ENCODE measurements around the gene GNAS.
"Not testable (repeated sequence)": the region's sequence is repeated elsewhere in the genome, so short reads cannot be mapped to it uniquely, and the experiment has no call there.

The GNAS gene

GRCh38 chr20:58852543-58853271 lies at the start of gene GNAS:
Gene GNAS (plus strand): TSS chr20:58852716.
- peak; percentile 69 for DNase-seq

- DNase-seq = no peak
Observed at GRCh38 chr20:58803533-58803932, 49.0 kb upstream of the GNAS start.

GRCh38 chr20:58807801-58808200 lies 44.7 kb upstream of the GNAS start:
- DNase-seq = no peak

GRCh38 chr20:58808271-58809046 lies 44.1 kb upstream of the GNAS start:
- no peak for DNase-seq

- peak; percentile 26 for DNase-seq
Observed at GRCh38 chr20:58810116-58810878, 42.2 kb upstream of the GNAS start.

- DNase-seq = no peak
Observed at GRCh38 chr20:58810879-58811250, 41.7 kb upstream of the GNAS start.

- DNase-seq = no peak
Observed at GRCh38 chr20:58811334-58811733, 41.2 kb upstream of the GNAS start.

- no peak for DNase-seq
Observed at GRCh38 chr20:58813369-58813768, 39.1 kb upstream of the GNAS start.

GRCh38 chr20:58815448-58815847 lies 37.1 kb upstream of the GNAS start:
- no peak for DNase-seq

- no peak for DNase-seq
Observed at GRCh38 chr20:58816051-58816450, 36.5 kb upstream of the GNAS start.

GRCh38 chr20:58816957-58817651 lies 35.4 kb upstream of the GNAS start:
- DNase-seq = no peak

GRCh38 chr20:58817748-58818147 lies 34.8 kb upstream of the GNAS start:
- DNase-seq = no peak

GRCh38 chr20:58818586-58819285 lies 33.8 kb upstream of the GNAS start:
- peak; percentile 80 for DNase-seq

- DNase-seq = no peak
Observed at GRCh38 chr20:58819921-58820320, 32.6 kb upstream of the GNAS start.

GRCh38 chr20:58820515-58820914 lies 32.0 kb upstream of the GNAS start:
- not testable (repeated sequence) for DNase-seq

GRCh38 chr20:58822149-58822548 lies 30.4 kb upstream of the GNAS start:
- no peak for DNase-seq

- DNase-seq = no peak
Observed at GRCh38 chr20:58822748-58823730, 29.5 kb upstream of the GNAS start.

- DNase-seq = no peak
Observed at GRCh38 chr20:58824843-58825242, 27.7 kb upstream of the GNAS start.

GRCh38 chr20:58825450-58825849 lies 27.1 kb upstream of the GNAS start:
- no peak for DNase-seq

- DNase-seq = no peak
Observed at GRCh38 chr20:58826271-58826670, 26.2 kb upstream of the GNAS start.

GRCh38 chr20:58828136-58828535 lies 24.4 kb upstream of the GNAS start:
- no peak for DNase-seq

Data from activated CD4-positive, alpha-beta T cell treated with anti-CD3 and anti-CD28 coated beads, Interleukin-2, Interleukin-6, amounts not matched to agents 100 ng/mL and 50 ng/mL, durations not matched to agents 16 hours and 8 hours (primary cell).